GM19025 (cell line): ENCODE measurements around the gene MPHOSPH9.

ENCODE experiments used
- ATAC-seq: cut with Tn5 transposase; IDR thresholded peaks from one replicate; pipeline ENCODE4 v1.9.1; 2021; ENCODE audit warnings: mild to moderate bottlenecking, low read depth, moderate library complexity; ENCODE audit not compliant: unreplicated experiment

Gene MPHOSPH9

GRCh38 chr12:123131291-123131832 lies 101.6 kb downstream of the MPHOSPH9 start:
- ATAC-seq: no peak

GRCh38 chr12:123129621-123130020 lies 103.3 kb downstream of the MPHOSPH9 start:
- no peak for ATAC-seq

- no peak for ATAC-seq
Measured at GRCh38 chr12:123127182-123127495, 105.8 kb downstream of the MPHOSPH9 start.

GRCh38 chr12:123126294-123127181 lies 106.4 kb downstream of the MPHOSPH9 start:
- ATAC-seq: no peak

GRCh38 chr12:123122626-123123025 lies 110.3 kb downstream of the MPHOSPH9 start:
- ATAC-seq: no peak

- ATAC-seq: no peak
Measured at GRCh38 chr12:123121670-123122069, 111.3 kb downstream of the MPHOSPH9 start.

- peak; percentile 7 for ATAC-seq
Measured at GRCh38 chr12:123120452-123121166, 112.3 kb downstream of the MPHOSPH9 start.

GRCh38 chr12:123119808-123120207 lies 113.1 kb downstream of the MPHOSPH9 start:
- peak; percentile 68 for ATAC-seq

- no peak for ATAC-seq
Measured at GRCh38 chr12:123118497-123118896, 114.4 kb downstream of the MPHOSPH9 start.

- no peak for ATAC-seq
Measured at GRCh38 chr12:123115409-123116121, 117.4 kb downstream of the MPHOSPH9 start.

GRCh38 chr12:123114304-123115083 lies 118.4 kb downstream of the MPHOSPH9 start:
- ATAC-seq: no peak

- no peak for ATAC-seq
Measured at GRCh38 chr12:123113026-123113425, 119.9 kb downstream of the MPHOSPH9 start.

- ATAC-seq: no peak
Measured at GRCh38 chr12:123111498-123112165, 121.3 kb downstream of the MPHOSPH9 start.

- ATAC-seq: no peak
Measured at GRCh38 chr12:123109319-123109772, 123.6 kb downstream of the MPHOSPH9 start.

- no peak for ATAC-seq
Measured at GRCh38 chr12:123108682-123109066, 124.3 kb downstream of the MPHOSPH9 start.

GRCh38 chr12:123107926-123108681 lies 124.8 kb downstream of the MPHOSPH9 start:
- ATAC-seq: no peak

GRCh38 chr12:123106640-123107359 lies 126.1 kb downstream of the MPHOSPH9 start:
- no peak for ATAC-seq

- ATAC-seq: no peak
Measured at GRCh38 chr12:123105211-123105826, 127.6 kb downstream of the MPHOSPH9 start.
